Glutamatergic neuron (in vitro differentiated cells): ENCODE measurements around the gene PLAGL1. TPM values are rescaled to one million over a fixed set of nuclear protein-coding genes. Genes with fewer than 3 reads are reported as not detected.
"Not testable (repeated sequence)": the region's sequence is repeated elsewhere in the genome, so short reads cannot be mapped to it uniquely, and the experiment has no call there.

Experiments used
- DNase-seq: peaks from one replicate; pipeline ENCODE4 v3.0.0; 2022
- H3K27ac Mint-ChIP-seq: one replicate; pipeline ENCODE4 v1.8.0; 2020; ENCODE audit warnings: mild to moderate bottlenecking, mixed read lengths, inconsistent platforms; ENCODE audit not compliant: unreplicated experiment
- H3K27me3 Mint-ChIP-seq: one replicate; pipeline ENCODE4 v1.8.0; 2020; ENCODE audit warnings: mild to moderate bottlenecking, moderate library complexity, mixed read lengths, inconsistent platforms; ENCODE audit not compliant: unreplicated experiment
- H3K36me3 Mint-ChIP-seq: one replicate; pipeline ENCODE4 v1.8.0; 2020; ENCODE audit warnings: mild to moderate bottlenecking, mixed read lengths, inconsistent platforms; ENCODE audit not compliant: unreplicated experiment
- H3K4me1 Mint-ChIP-seq: one replicate; pipeline ENCODE4 v1.8.0; 2020; ENCODE audit warnings: mild to moderate bottlenecking, low read depth, mixed read lengths, inconsistent platforms; ENCODE audit not compliant: unreplicated experiment
- H3K4me3 Mint-ChIP-seq: one replicate; pipeline ENCODE4 v1.8.0; 2020; ENCODE audit warnings: mild to moderate bottlenecking, mixed read lengths, inconsistent platforms; ENCODE audit not compliant: unreplicated experiment
- H3K9me3 Mint-ChIP-seq: one replicate; pipeline ENCODE4 v1.8.0; 2020; ENCODE audit warnings: mild to moderate bottlenecking, moderate library complexity, mixed read lengths, inconsistent platforms; ENCODE audit not compliant: unreplicated experiment
- CTCF ChIP-seq: fragments of 200-600 bp; sonication (generic); IDR thresholded peaks from one replicate; pipeline ENCODE4 v1.5.0; 2021; ENCODE audit not compliant: partially characterized antibody, unreplicated experiment
- total RNA-seq: library from RNA; stranded (reverse); fragmentation: NEBNext Ultra II Directional; extraction: Animal tissue kit (Norgen Biotek cat#: 25700); gene quantifications from one replicate; pipeline ENCODE4 v1.2.1, GENCODE V29; 2021; ENCODE audit not compliant: unreplicated experiment

PLAGL1 gene
- total RNA-seq, 1 donor from 2014 or later: 0.69 TPM

GRCh38 chr6:144049386-144049785, 41.3 kb upstream of the PLAGL1 start:
- H3K36me3 Mint-ChIP-seq: no peaks in the 10 kb centered on the region
- no peaks in the 10 kb centered on the region for H3K4me1 Mint-ChIP-seq
- DNase-seq: no peak
- H3K27me3 Mint-ChIP-seq: peaks cover 2% of the 10 kb centered on the region
- no peak for TF ChIP-seq CTCF
- H3K9me3 Mint-ChIP-seq: peaks cover 1% of the 10 kb centered on the region
- H3K4me3 Mint-ChIP-seq: no peak overlapping the region
- H3K27ac Mint-ChIP-seq: no peak overlapping the region

- TF ChIP-seq CTCF: no peak
- Mint-ChIP-seq H3K36me3 (no peaks in the 10 kb centered on the region), H3K27me3 (peaks cover 2% of the 10 kb centered on the region), H3K27ac (no peak overlapping the region), H3K4me1 (no peaks in the 10 kb centered on the region), H3K4me3 (no peak overlapping the region), H3K9me3 (peaks cover 1% of the 10 kb centered on the region)
- no peak for DNase-seq
These were observed 39.6 kb upstream of the PLAGL1 start for GRCh38 chr6:144047688-144048087.

GRCh38 chr6:144046672-144047071, 38.6 kb upstream of the PLAGL1 start:
- H3K27me3 Mint-ChIP-seq, H3K36me3 Mint-ChIP-seq, H3K4me3 Mint-ChIP-seq, H3K4me1 Mint-ChIP-seq, H3K27ac Mint-ChIP-seq, H3K9me3 Mint-ChIP-seq, DNase-seq: not testable (repeated sequence)

- not testable (repeated sequence) for H3K27ac Mint-ChIP-seq, H3K4me1 Mint-ChIP-seq, H3K4me3 Mint-ChIP-seq, H3K9me3 Mint-ChIP-seq, H3K27me3 Mint-ChIP-seq, DNase-seq, H3K36me3 Mint-ChIP-seq
These were observed 36.9 kb upstream of the PLAGL1 start for GRCh38 chr6:144044989-144045388.

GRCh38 chr6:144036835-144037195, 28.8 kb upstream of the PLAGL1 start:
- no peaks in the 10 kb centered on the region for H3K36me3 Mint-ChIP-seq
- H3K4me3 Mint-ChIP-seq: no peak overlapping the region
- H3K27ac Mint-ChIP-seq: no peak overlapping the region
- TF ChIP-seq CTCF: no peak
- peaks cover 3% of the 10 kb centered on the region for H3K27me3 Mint-ChIP-seq
- no peaks in the 10 kb centered on the region for H3K9me3 Mint-ChIP-seq
- no peak for DNase-seq
- H3K4me1 Mint-ChIP-seq: no peaks in the 10 kb centered on the region

- Mint-ChIP-seq H3K27me3 (peaks cover 3% of the 10 kb centered on the region), H3K4me3 (no peak overlapping the region), H3K36me3 (no peaks in the 10 kb centered on the region), H3K27ac (no peak overlapping the region), H3K4me1 (no peaks in the 10 kb centered on the region), H3K9me3 (no peaks in the 10 kb centered on the region)
- no peak for DNase-seq
- no peak for TF ChIP-seq CTCF
These were observed 28.2 kb upstream of the PLAGL1 start for GRCh38 chr6:144036064-144036834.
